ENCODE data around the gene LRP1B. TPM values are rescaled to one million over a fixed set of nuclear protein-coding genes. Genes with fewer than 3 reads are reported as not detected.

Gene LRP1B
- total and polyA plus RNA-seq, 2 donors from 2014 or later = 0.69 to 1.2 TPM

DNA sequence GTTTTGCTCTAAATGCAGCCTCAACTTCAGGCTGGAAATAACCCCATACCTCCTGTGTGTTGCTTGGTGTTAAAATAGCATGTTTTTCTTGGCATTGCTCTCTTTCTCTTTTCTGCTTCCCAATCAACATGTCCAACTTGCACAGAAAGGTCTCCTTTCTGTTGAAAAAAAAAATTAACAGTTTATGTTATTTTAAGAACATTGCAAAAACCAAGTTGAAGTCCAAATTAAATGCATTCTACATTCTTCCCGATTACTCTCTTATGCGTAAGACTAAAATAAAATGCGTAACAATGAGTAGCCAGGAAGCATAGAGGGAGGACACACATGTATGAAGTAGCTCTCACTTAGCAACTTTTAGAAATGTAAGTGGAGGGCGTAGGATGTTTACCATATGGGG lies 1944.5 kb downstream of the LRP1B start:
- intact Hi-C loops (cut with DNase I) = no loop called here
- H3K9ac ChIP-seq (ENCODE audit: low read length in 3 of 3) = no peak overlapping the region
- TF ChIP-seq CTCF (IDR thresholded peaks at IDR 0.05; ENCODE audit: borderline replicate concordance, extremely low read depth, insufficient read depth) = no peak
- no peaks in the 10 kb centered on the region for H3K36me3 ChIP-seq (ENCODE audit: control insufficient read depth in 2 of 3, insufficient read depth in 3 of 3, low read length in 3 of 3)
- peak in 2 of 5 donors; percentile 25 to 47 for DNase-seq
- H3K27ac ChIP-seq (ENCODE audit: low read depth in 2 of 2, low read length in 2 of 2) = no peak overlapping the region
- no peaks in the 10 kb centered on the region for H3K27me3 ChIP-seq (ENCODE audit: control insufficient read depth, insufficient read depth, low read length)
- no peaks in the 10 kb centered on the region for H3K4me1 ChIP-seq (ENCODE audit: control insufficient read depth in 2 of 3, insufficient read depth in 2 of 3, low read depth in 1 of 3, low read length in 3 of 3)
- H3K4me3 ChIP-seq (ENCODE audit: low read length in 3 of 3) = no peak overlapping the region
- no peaks in the 10 kb centered on the region for H3K9me3 ChIP-seq (ENCODE audit: control insufficient read depth in 2 of 3, insufficient read depth in 1 of 3, low read length in 3 of 3)
- FAIRE-seq = no peak

- no peaks in the 10 kb centered on the region for H3K9me3 ChIP-seq (ENCODE audit: control insufficient read depth in 2 of 3, insufficient read depth in 1 of 3, low read length in 3 of 3)
- H3K4me1 ChIP-seq (ENCODE audit: control insufficient read depth in 2 of 3, insufficient read depth in 2 of 3, low read depth in 1 of 3, low read length in 3 of 3) = no peaks in the 10 kb centered on the region
- no peak for TF ChIP-seq CTCF (IDR thresholded peaks at IDR 0.05; ENCODE audit: borderline replicate concordance, extremely low read depth, insufficient read depth)
- H3K36me3 ChIP-seq (ENCODE audit: control insufficient read depth in 2 of 3, insufficient read depth in 3 of 3, low read length in 3 of 3) = no peaks in the 10 kb centered on the region
- FAIRE-seq = no peak
- H3K27ac ChIP-seq (ENCODE audit: low read depth in 2 of 2, low read length in 2 of 2) = no peak overlapping the region
- H3K27me3 ChIP-seq (ENCODE audit: control insufficient read depth, insufficient read depth, low read length) = no peaks in the 10 kb centered on the region
- intact Hi-C loops (cut with DNase I) = no loop called here
- no peak overlapping the region for H3K9ac ChIP-seq (ENCODE audit: low read length in 3 of 3)
- no peak overlapping the region for H3K4me3 ChIP-seq (ENCODE audit: low read length in 3 of 3)
- no peak for DNase-seq
These were observed 1945.7 kb downstream of the LRP1B start for GRCh38 chr2:140185076-140185475.

- Histone ChIP-seq H3K9me3 (ENCODE audit: control insufficient read depth in 2 of 3, insufficient read depth in 1 of 3, low read length in 3 of 3) (no peaks in the 10 kb centered on the region), H3K4me3 (ENCODE audit: low read length in 3 of 3) (no peak overlapping the region), H3K4me1 (ENCODE audit: control insufficient read depth in 2 of 3, insufficient read depth in 2 of 3, low read depth in 1 of 3, low read length in 3 of 3) (peaks cover 0 to 2% (median 0%) of the 10 kb centered on the region in 3 donors), H3K36me3 (ENCODE audit: control insufficient read depth in 2 of 3, insufficient read depth in 3 of 3, low read length in 3 of 3) (no peaks in the 10 kb centered on the region), H3K9ac (ENCODE audit: low read length in 3 of 3) (no peak overlapping the region), H3K27ac (ENCODE audit: low read depth in 2 of 2, low read length in 2 of 2) (no peak overlapping the region), H3K27me3 (ENCODE audit: control insufficient read depth, insufficient read depth, low read length) (no peaks in the 10 kb centered on the region)
- no peak for TF ChIP-seq CTCF (IDR thresholded peaks at IDR 0.05; ENCODE audit: borderline replicate concordance, extremely low read depth, insufficient read depth)
- intact Hi-C loops (cut with DNase I) = no loop called here
- DNase-seq (no peak), FAIRE-seq (no peak)
These were observed 1947.6 kb downstream of the LRP1B start for GRCh38 chr2:140183056-140183765.

Small RNAs within 50 kb of the gene (microRNA-seq; reads per million reads assigned to microRNA genes)
- not detected for gene MIR7157
